Vagina (tissue), 2 donors: Measurements from ENCODE around the gene IFNW1.

Source experiments
- CTCF ChIP-seq, 3 experiments: fragments of 450-650 bp in 2 of 3; fragments of 200-600 bp in 1 of 3; sonication (generic) in 1 of 3; IDR thresholded peaks; one replicate each; pipeline ENCODE4 v1.5.1; 2017 to 2019; ENCODE audit warnings: antibody characterized with exemption in 3 of 3, mild to moderate bottlenecking in 2 of 3, moderate library complexity in 2 of 3
- POLR2A ChIP-seq, 2 donors: fragments of 450-650 bp; IDR thresholded peaks; one replicate each; pipeline ENCODE4 v1.6.1; 2017; ENCODE audit warnings: antibody characterized with exemption in 2 of 2, mild to moderate bottlenecking in 2 of 2, moderate library complexity in 2 of 2

GRCh38 chr9:21174671-21175070, 33.0 kb upstream of the IFNW1 start:
- no peak for TF ChIP-seq CTCF (IDR thresholded peaks at IDR 0.05)
- TF ChIP-seq POLR2A (IDR thresholded peaks at IDR 0.05) = no peak
